OCI-LY3 (cell line): Measurements from ENCODE around the gene GSS.

Experiments
- H2AFZ ChIP-seq: fragments of 200-600, 300-600 bp; shearing (Covaris generic); 2 replicates; pipeline ENCODE4 v1.6.0; 2014; ENCODE audit warnings: antibody characterized with exemption, low read depth, low read length
- H3K27ac ChIP-seq: fragments of 200-600, 300-600 bp; sonication (generic); 2 replicates; pipeline ENCODE4 v1.5.1; 2014; ENCODE audit warnings: mild to moderate bottlenecking, low read length, moderate library complexity, mixed read lengths
- H3K27me3 ChIP-seq: fragments of 200-600, 300-600 bp; sonication (generic); 2 replicates; pipeline ENCODE4 v1.6.1; 2014; ENCODE audit warnings: low read depth, low read length, mixed read lengths
- H3K36me3 ChIP-seq: fragments of 200-600, 300-600 bp; sonication (generic); replicated peaks from 2 replicates; pipeline ENCODE3; 2014; ENCODE audit warnings: low read depth, low read length, mixed read lengths
- H3K4me1 ChIP-seq: fragments of 300-600, 200-600 bp; sonication (generic); 2 replicates; pipeline ENCODE4 v1.6.1; 2014; ENCODE audit warnings: low read length, mixed read lengths
- H3K4me2 ChIP-seq: fragments of 200-600, 300-600 bp; sonication (generic); 2 replicates; pipeline ENCODE4 v1.6.1; 2014; ENCODE audit warnings: low read length, mixed read lengths
- H3K4me3 ChIP-seq: fragments of 300-600, 200-600 bp; sonication (generic); 2 replicates; pipeline ENCODE4 v1.5.1; 2014; ENCODE audit warnings: antibody characterized with exemption, mild to moderate bottlenecking, low read length, moderate library complexity
- H3K79me2 ChIP-seq: fragments of 300-600, 200-600 bp; shearing (Covaris generic); 2 replicates; pipeline ENCODE4 v1.6.1; 2014; ENCODE audit warnings: mild to moderate bottlenecking, low read length, mixed read lengths
- H3K9ac ChIP-seq: fragments of 300-600, 200-600 bp; shearing (Covaris generic); 2 replicates; pipeline ENCODE4 v1.6.0; 2014; ENCODE audit warnings: mild to moderate bottlenecking, low read length, moderate library complexity
- H3K9me3 ChIP-seq: fragments of 200-600, 300-600 bp; shearing (Covaris generic); 2 replicates; pipeline ENCODE4 v1.6.1; 2014; ENCODE audit warnings: low read length, mixed read lengths; ENCODE audit not compliant: insufficient read depth
- H4K20me1 ChIP-seq: fragments of 200-600, 300-600 bp; sonication (generic); 2 replicates; pipeline ENCODE4 v1.6.1; 2016; ENCODE audit warnings: low read length, mixed read lengths; ENCODE audit not compliant: insufficient read depth
- EZH2phosphoT487 ChIP-seq: fragments of 200-600 bp; shearing (Covaris generic); IDR thresholded peaks from 2 replicates; pipeline ENCODE4 v1.6.1; 2018; ENCODE audit warnings: antibody characterized with exemption, mixed run types, low read depth
- TF ChIP-seq, protein P1 (sequence below): fragments of 200-600, 300-600 bp; sonication (generic); IDR thresholded peaks from 2 replicates; pipeline ENCODE4 v1.5.1; 2014; ENCODE audit warnings: antibody characterized with exemption, low read length, low read depth

GSS gene

DNA sequence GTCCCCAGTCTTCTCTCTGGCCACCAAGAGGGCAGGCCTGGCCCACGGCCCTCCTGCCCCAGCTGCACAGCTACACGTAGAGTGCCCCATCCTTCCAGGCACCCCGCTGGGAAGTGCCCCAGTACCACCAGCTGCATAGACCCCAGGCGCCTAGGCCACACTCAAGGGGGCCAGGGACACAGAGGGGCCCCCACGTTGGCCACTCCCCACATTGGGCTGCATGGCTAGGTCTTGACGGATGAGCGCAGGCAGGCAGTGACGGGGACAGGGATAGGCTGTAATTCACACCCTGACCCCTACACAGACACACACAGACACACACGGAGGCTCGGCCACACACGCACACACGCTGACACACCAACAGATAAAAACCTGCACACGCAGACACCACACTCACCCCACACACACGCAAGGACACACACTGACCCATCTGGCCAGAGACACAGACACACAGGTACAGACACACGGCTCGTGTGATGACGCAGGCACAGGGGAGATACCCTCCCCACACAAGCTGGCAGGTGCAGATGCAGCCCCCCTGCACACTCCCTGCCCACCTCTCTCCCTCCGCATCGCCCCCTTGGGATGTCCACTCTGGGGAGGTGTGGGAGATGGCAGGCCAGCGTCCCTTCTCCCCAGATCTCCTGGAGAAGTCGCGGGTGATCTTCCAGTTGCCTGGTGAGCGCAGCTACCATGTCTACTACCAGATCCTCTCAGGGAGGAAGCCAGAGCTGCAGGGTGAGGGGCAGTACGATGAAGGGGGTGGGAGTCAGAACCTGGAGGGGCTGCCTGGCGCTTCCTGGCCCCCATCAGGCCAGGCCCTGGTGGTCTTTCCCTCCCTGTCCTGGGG is 30.1 kb upstream of the GSS start:
- Histone ChIP-seq H3K4me3 (no peak overlapping the region), H3K9ac (no peak overlapping the region), H3K9me3 (no peaks in the 10 kb centered on the region), H3K27me3 (peaks cover 4% of the 10 kb centered on the region; the same call in 1 of the 2 replicates), H3K4me1 (no peaks in the 10 kb centered on the region), H3K79me2 (no peaks in the 10 kb centered on the region), H3K36me3 (peaks cover 2% of the 10 kb centered on the region), H3K27ac (no peak overlapping the region), H2AFZ (no peak overlapping the region), H3K4me2 (no peak overlapping the region), H4K20me1 (no peaks in the 10 kb centered on the region)
- TF ChIP-seq, protein P1, sequence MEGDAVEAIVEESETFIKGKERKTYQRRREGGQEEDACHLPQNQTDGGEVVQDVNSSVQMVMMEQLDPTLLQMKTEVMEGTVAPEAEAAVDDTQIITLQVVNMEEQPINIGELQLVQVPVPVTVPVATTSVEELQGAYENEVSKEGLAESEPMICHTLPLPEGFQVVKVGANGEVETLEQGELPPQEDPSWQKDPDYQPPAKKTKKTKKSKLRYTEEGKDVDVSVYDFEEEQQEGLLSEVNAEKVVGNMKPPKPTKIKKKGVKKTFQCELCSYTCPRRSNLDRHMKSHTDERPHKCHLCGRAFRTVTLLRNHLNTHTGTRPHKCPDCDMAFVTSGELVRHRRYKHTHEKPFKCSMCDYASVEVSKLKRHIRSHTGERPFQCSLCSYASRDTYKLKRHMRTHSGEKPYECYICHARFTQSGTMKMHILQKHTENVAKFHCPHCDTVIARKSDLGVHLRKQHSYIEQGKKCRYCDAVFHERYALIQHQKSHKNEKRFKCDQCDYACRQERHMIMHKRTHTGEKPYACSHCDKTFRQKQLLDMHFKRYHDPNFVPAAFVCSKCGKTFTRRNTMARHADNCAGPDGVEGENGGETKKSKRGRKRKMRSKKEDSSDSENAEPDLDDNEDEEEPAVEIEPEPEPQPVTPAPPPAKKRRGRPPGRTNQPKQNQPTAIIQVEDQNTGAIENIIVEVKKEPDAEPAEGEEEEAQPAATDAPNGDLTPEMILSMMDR, result no peak
- TF ChIP-seq EZH2phosphoT487, result no peak

- Histone ChIP-seq H3K27ac (no peak overlapping the region), H4K20me1 (no peaks in the 10 kb centered on the region), H3K36me3 (peaks cover 2% of the 10 kb centered on the region), H3K79me2 (no peaks in the 10 kb centered on the region), H3K9me3 (no peaks in the 10 kb centered on the region), H3K4me2 (no peak overlapping the region), H3K4me3 (no peak overlapping the region), H3K27me3 (peaks cover 4% of the 10 kb centered on the region; the same call in 1 of the 2 replicates), H2AFZ (no peak overlapping the region), H3K4me1 (no peaks in the 10 kb centered on the region), H3K9ac (no peak overlapping the region)
- TF ChIP-seq, protein P1, result no peak
- no peak for TF ChIP-seq EZH2phosphoT487
Observed at GRCh38 chr20:34984756-34985261, 29.2 kb upstream of the GSS start.

GRCh38 chr20:34983995-34984735 is 28.6 kb upstream of the GSS start:
- no peak overlapping the region for H2AFZ ChIP-seq
- no peaks in the 10 kb centered on the region for H3K79me2 ChIP-seq
- H4K20me1 ChIP-seq, result no peaks in the 10 kb centered on the region
- no peak overlapping the region for H3K27ac ChIP-seq
- no peaks in the 10 kb centered on the region for H3K4me1 ChIP-seq
- peaks cover 2% of the 10 kb centered on the region for H3K36me3 ChIP-seq
- no peak overlapping the region for H3K4me3 ChIP-seq
- no peak overlapping the region for H3K9ac ChIP-seq
- H3K9me3 ChIP-seq, result no peaks in the 10 kb centered on the region
- H3K4me2 ChIP-seq, result no peak overlapping the region
- TF ChIP-seq, protein P1, result no peak
- no peak for TF ChIP-seq EZH2phosphoT487
- peaks cover 4% of the 10 kb centered on the region; the same call in 1 of the 2 replicates for H3K27me3 ChIP-seq
